ENCODE data around the gene DNAI7.

DNA sequence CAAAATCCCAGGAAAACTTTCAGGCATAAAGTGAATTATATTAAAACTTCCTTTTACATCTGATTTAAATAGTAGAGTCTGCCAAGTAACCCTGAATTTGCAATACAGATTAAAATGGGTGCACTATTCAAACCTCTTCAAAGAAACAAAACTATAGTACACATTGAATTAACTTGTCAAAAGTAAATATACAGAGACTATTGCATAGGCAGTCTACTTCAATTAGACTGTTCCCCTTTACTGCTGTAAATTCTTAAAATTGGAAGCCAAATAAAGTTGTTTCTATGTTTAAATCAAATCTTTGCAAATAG lies 48.7 kb upstream of the DNAI7 start:
- TF ChIP-seq EZH2 (IDR thresholded peaks at IDR 0.05; ENCODE audit: low read depth) = no peak
- TF ChIP-seq, protein P1, sequence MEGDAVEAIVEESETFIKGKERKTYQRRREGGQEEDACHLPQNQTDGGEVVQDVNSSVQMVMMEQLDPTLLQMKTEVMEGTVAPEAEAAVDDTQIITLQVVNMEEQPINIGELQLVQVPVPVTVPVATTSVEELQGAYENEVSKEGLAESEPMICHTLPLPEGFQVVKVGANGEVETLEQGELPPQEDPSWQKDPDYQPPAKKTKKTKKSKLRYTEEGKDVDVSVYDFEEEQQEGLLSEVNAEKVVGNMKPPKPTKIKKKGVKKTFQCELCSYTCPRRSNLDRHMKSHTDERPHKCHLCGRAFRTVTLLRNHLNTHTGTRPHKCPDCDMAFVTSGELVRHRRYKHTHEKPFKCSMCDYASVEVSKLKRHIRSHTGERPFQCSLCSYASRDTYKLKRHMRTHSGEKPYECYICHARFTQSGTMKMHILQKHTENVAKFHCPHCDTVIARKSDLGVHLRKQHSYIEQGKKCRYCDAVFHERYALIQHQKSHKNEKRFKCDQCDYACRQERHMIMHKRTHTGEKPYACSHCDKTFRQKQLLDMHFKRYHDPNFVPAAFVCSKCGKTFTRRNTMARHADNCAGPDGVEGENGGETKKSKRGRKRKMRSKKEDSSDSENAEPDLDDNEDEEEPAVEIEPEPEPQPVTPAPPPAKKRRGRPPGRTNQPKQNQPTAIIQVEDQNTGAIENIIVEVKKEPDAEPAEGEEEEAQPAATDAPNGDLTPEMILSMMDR (conservative IDR thresholded peaks at IDR 0.05) = no peak
